HepG2 (cell line): ENCODE results near the gene OR2AG1. TPM values are rescaled to one million over a fixed set of nuclear protein-coding genes. Genes with fewer than 3 reads are reported as not detected.

ENCODE experiments used
- ATAC-seq: fragments of 200-7000 bp; cut with Tn5 transposase; 3 replicates; pipeline ENCODE4 v1.9.1; 2020; ENCODE audit warnings: mild to moderate bottlenecking, moderate library complexity
- BruUV-seq: library from RNA; stranded (reverse); fragments of 400-500 nt; replicated peaks from 2 replicates; lab custom pipeline; 2021; lab: Mats Ljungman, UMichigan
- CTCF ChIA-PET: fragments of 300-600 bp; formaldehyde crosslinking; extraction: SDS; loops from one replicate; lab custom pipeline; 2021; ENCODE audit warnings: low total read pairs, inconsistent platforms, low intra/inter-chr PET ratio; lab: Yijun Ruan, JAX
- POLR2A ChIA-PET: fragments of 350-600 bp; sonication (Branson Sonifier 250); formaldehyde crosslinking; loops from one replicate; lab custom pipeline; 2020; ENCODE audit warnings: antibody characterized with exemption, inconsistent platforms; lab: Yijun Ruan, JAX
- DNase-seq: peaks from one replicate; pipeline ENCODE4 v3.0.0-alpha.2; 2015; ENCODE audit warnings: low spot score
- FAIRE-seq: peaks from 3 replicates; lab custom pipeline; 2011; peaks lifted over from hg19 to GRCh38; lab: Jason Lieb, UNC
- H2AFZ ChIP-seq: one replicate; pipeline ENCODE4 v1.6.1; 2011; ENCODE audit warnings: low read length, inconsistent platforms
- H3K27ac ChIP-seq: fragments of 300-600 bp; 3 replicates; pipeline ENCODE4 v1.8.0; 2011; ENCODE audit warnings: mixed run types, mild to moderate bottlenecking, mixed read lengths, low read length, inconsistent platforms; ENCODE audit not compliant: insufficient read depth; ENCODE audit errors: extremely low read length
- H3K27me3 ChIP-seq, 2 experiments: fragments of 200-600 bp in 1 of 2; 2 replicates in 1 of 2; 3 replicates in 1 of 2; pipeline versions ENCODE4 v1.6.0 to v1.8.0; 2011; ENCODE audit warnings: low read length in 2 of 2, mild to moderate bottlenecking in 2 of 2, moderate library complexity in 2 of 2, inconsistent platforms in 1 of 2; ENCODE audit not compliant: insufficient read depth in 2 of 2, control insufficient read depth in 1 of 2
- H3K36me3 ChIP-seq, 2 experiments: fragments of 200-600 bp in 1 of 2; replicated peaks in 1 of 2; 2 replicates in 1 of 2; 3 replicates in 1 of 2; pipeline versions ENCODE4 v1.5.1 to v1.8.0; 2011; ENCODE audit warnings: low read length in 2 of 2, inconsistent platforms in 1 of 2; ENCODE audit not compliant: insufficient read depth in 2 of 2, control insufficient read depth in 1 of 2
- H3K4me1 ChIP-seq: 2 replicates; pipeline ENCODE4 v1.5.1; 2012; ENCODE audit warnings: low read length, inconsistent platforms; ENCODE audit not compliant: insufficient read depth
- H3K4me2 ChIP-seq: 2 replicates; pipeline ENCODE4 v1.6.0; 2011; ENCODE audit warnings: low read depth, low read length, inconsistent platforms
- H3K4me3 ChIP-seq, 3 experiments: fragments of 200-600 bp in 1 of 3; sonication (generic), shearing (Covaris generic) in 1 of 3; replicated peaks in 1 of 3; 2 replicates each; pipeline ENCODE4 v1.5.1; 2011 to 2016; ENCODE audit warnings: low read length in 3 of 3, inconsistent platforms in 2 of 3, low read depth in 2 of 3, mild to moderate bottlenecking in 2 of 3, control low read depth in 1 of 3, mixed read lengths in 1 of 3; ENCODE audit not compliant: insufficient read depth in 1 of 3
- H3K79me2 ChIP-seq: one replicate; pipeline ENCODE4 v1.6.1; 2011; ENCODE audit warnings: low read length, inconsistent platforms; ENCODE audit not compliant: insufficient read depth
- H3K9ac ChIP-seq: 2 replicates; pipeline ENCODE4 v1.6.0; 2011; ENCODE audit warnings: mild to moderate bottlenecking, low read depth, low read length, inconsistent platforms; ENCODE audit not compliant: insufficient read depth
- H3K9me3 ChIP-seq: 2 replicates; pipeline ENCODE4 v1.5.1; 2012; ENCODE audit warnings: mild to moderate bottlenecking, low read length
- H4K20me1 ChIP-seq: 2 replicates; pipeline ENCODE4 v1.6.0; 2011; ENCODE audit warnings: inconsistent platforms, mild to moderate bottlenecking, low read length, moderate library complexity; ENCODE audit not compliant: insufficient read depth
- EEA1 ChIP-seq: sonication (generic); formaldehyde crosslinking; IDR thresholded peaks from 2 replicates; pipeline ENCODE4 v1.5.1; 2020; ENCODE audit warnings: mild to moderate bottlenecking, missing genetic modification reagents, borderline replicate concordance
- GPBP1L1 ChIP-seq: sonication (generic); formaldehyde crosslinking; IDR thresholded peaks from 2 replicates; pipeline ENCODE4 v1.5.0; 2020; ENCODE audit warnings: mild to moderate bottlenecking, missing genetic modification reagents
- MED1 ChIP-seq: sonication (generic); formaldehyde crosslinking; IDR thresholded peaks from 2 replicates; pipeline ENCODE4 v1.4.0; 2020; ENCODE audit warnings: missing genetic modification reagents
- MTF2 ChIP-seq: sonication (generic); formaldehyde crosslinking; IDR thresholded peaks from 2 replicates; pipeline ENCODE4 v1.5.0; 2020; ENCODE audit warnings: missing genetic modification reagents, borderline replicate concordance
- NCOA1 ChIP-seq: sonication (generic); formaldehyde crosslinking; IDR thresholded peaks from 2 replicates; pipeline ENCODE4 v1.9.0; 2021; ENCODE audit warnings: missing genetic modification reagents
- NFRKB ChIP-seq: fragments of 450-650 bp; IDR thresholded peaks from 2 replicates; pipeline ENCODE4 v1.6.1; 2017
- PHF8 ChIP-seq: sonication (generic); formaldehyde crosslinking; IDR thresholded peaks from 2 replicates; pipeline ENCODE4 v1.5.0; 2020; ENCODE audit warnings: missing genetic modification reagents
- PPARG ChIP-seq: conservative IDR thresholded peaks from 2 replicates; pipeline ENCODE4 v1.6.1; 2016; ENCODE audit warnings: missing biosample characterization, missing genetic modification reagents
- SOX6 ChIP-seq, 2 experiments: fragments of 450-650 bp in 1 of 2; sonication (generic) in 1 of 2; formaldehyde crosslinking in 1 of 2; IDR thresholded peaks; 2 replicates each; pipeline versions ENCODE4 v1.4.0 to v1.6.1; 2017 to 2020; ENCODE audit warnings: antibody characterized with exemption in 1 of 2, mild to moderate bottlenecking in 1 of 2, missing genetic modification reagents in 1 of 2
- SP1 ChIP-seq, 2 experiments: fragments of 450-650 bp in 1 of 2; sonication (generic) in 1 of 2; formaldehyde crosslinking in 1 of 2; IDR thresholded peaks; 2 replicates each; pipeline versions ENCODE4 v1.4.0 to v1.6.1; 2016 to 2020; ENCODE audit warnings: missing genetic modification reagents in 1 of 2
- THAP9 ChIP-seq: sonication (generic); formaldehyde crosslinking; IDR thresholded peaks from 2 replicates; pipeline ENCODE4; 2020; ENCODE audit warnings: missing genetic modification reagents, mild to moderate bottlenecking, borderline replicate concordance
- ZNF260 ChIP-seq: sonication (generic); formaldehyde crosslinking; IDR thresholded peaks from 2 replicates; pipeline ENCODE4 v1.4.0; 2020; ENCODE audit warnings: missing genetic modification reagents, low read depth, mild to moderate bottlenecking, borderline replicate concordance
- ZNF451 ChIP-seq: sonication (generic); formaldehyde crosslinking; IDR thresholded peaks from 2 replicates; pipeline ENCODE4 v1.5.0; 2020; ENCODE audit warnings: mild to moderate bottlenecking, missing genetic modification reagents
- ZNF609 ChIP-seq: sonication (generic); formaldehyde crosslinking; IDR thresholded peaks from 2 replicates; pipeline ENCODE4 v1.4.0; 2020; ENCODE audit warnings: mild to moderate bottlenecking, missing genetic modification reagents, borderline replicate concordance
- ZNF879 ChIP-seq: sonication (generic); formaldehyde crosslinking; IDR thresholded peaks from 2 replicates; pipeline ENCODE4 v1.8.1; 2023; ENCODE audit warnings: missing genetic modification reagents
- WGBS: methylation state at CpG from one replicate; pipeline ENCODE4 v1.1.6; 2017; ENCODE audit warnings: low lambda C conversion rate; 5-methylcytosine and 5-hydroxymethylcytosine counted together
- in situ Hi-C: cut with HindIII; loops from 2 replicates; pipeline ENCODE4 v1.10.0; 2017; ENCODE audit warnings: low pct_unique_long_range_greater_than_20kb; ENCODE audit not compliant: extremely low pct_ligation_motif_present
- intact Hi-C: fragments of 100-400 bp; cut with micrococcal nuclease; formaldehyde crosslinking; loops from one replicate; pipeline ENCODE4 v1.10.0; 2022; ENCODE audit not compliant: unreplicated experiment
- polyA plus RNA-seq, 8 experiments: library from polyadenylated mRNA; depleted of rRNA in 3 of 8; stranded (reverse) in 7 of 8; unstranded in 1 of 8; fragments of >200 nt; fragmentation: Illumina TruSeq in 4 of 8; extraction: Trizol in 4 of 8; gene quantifications; 2 replicates each; pipeline versions ENCODE4 v1.2.1 to v1.2.3, GENCODE V29; 2011 to 2016; ENCODE audit warnings: low read depth in 4 of 8, missing spikeins in 1 of 8, mixed read lengths in 1 of 8; ENCODE audit not compliant: insufficient read depth in 1 of 8
- total RNA-seq, 5 experiments: library from RNA; depleted of rRNA; stranded (reverse); fragments of >200 nt; fragmentation: Illumina TruSeq; extraction: Trizol; gene quantifications; 2 replicates each; pipeline ENCODE4 v1.2.3, GENCODE V29; 2016; ENCODE audit warnings: low read depth in 1 of 5

The OR2AG1 gene
- total and polyA plus RNA-seq, 2 of the 13 experiments (the other 11 are each of a cell fraction or from before 2014, with no cell fraction given) = not detected

GRCh38 chr11:6812390-6813005 lies 29.7 kb downstream of the OR2AG1 start (continued):
- TF ChIP-seq THAP9 (CRISPR knock-in tag) = no peak
- no peak for TF ChIP-seq SP1 (IDR thresholded peaks at IDR 0.05)
- no peak for TF ChIP-seq SP1 (CRISPR knock-in tag; IDR thresholded peaks at IDR 0.05)
- TF ChIP-seq ZNF451 (CRISPR knock-in tag) = no peak

- in situ Hi-C loops = no loop called here
- TF ChIP-seq NFRKB = no peak
- no peak for TF ChIP-seq EEA1 (CRISPR knock-in tag)
- no peak for TF ChIP-seq PHF8 (CRISPR knock-in tag)
- TF ChIP-seq MED1 = no peak
- no peak for TF ChIP-seq ZNF879 (CRISPR knock-in tag)
- no peak for TF ChIP-seq GPBP1L1 (CRISPR knock-in tag)
- no peak for TF ChIP-seq ZNF260
- no peak for TF ChIP-seq ZNF609 (CRISPR knock-in tag)
- TF ChIP-seq PPARG (CRISPR knock-in tag) = no peak
- no peak for TF ChIP-seq NCOA1 (CRISPR knock-in tag)
- TF ChIP-seq SOX6 (IDR thresholded peaks at IDR 0.05) = no peak
- no peak for TF ChIP-seq SOX6 (CRISPR knock-in tag; IDR thresholded peaks at IDR 0.05)
- TF ChIP-seq MTF2 = no peak
These were observed 30.8 kb downstream of the OR2AG1 start for GRCh38 chr11:6813656-6814055.

More at GRCh38 chr11:6813656-6814055, 30.8 kb downstream of the OR2AG1 start:
- Histone ChIP-seq H3K9me3 (no peaks in the 10 kb centered on the region), H3K36me3 (no peaks in the 10 kb centered on the region), H3K27ac (no peak overlapping the region), H3K4me2 (no peak overlapping the region), H3K9ac (no peak overlapping the region), H4K20me1 (no peaks in the 10 kb centered on the region), H2AFZ (no peak overlapping the region), H3K4me3 (no peak overlapping the region), H3K79me2 (no peaks in the 10 kb centered on the region), H3K4me1 (no peaks in the 10 kb centered on the region), H3K27me3 (no peaks in the 10 kb centered on the region; a peak in 1 of 5 replicates)
- 6% methylated on average over 2 of the region's 2 CpGs for WGBS
- ChIA-PET CTCF (no interaction called here), POLR2A (no interaction called here)
- intact Hi-C loops = no loop called here
- ATAC-seq = no peak
- BruUV-seq = no TSS peak
- FAIRE-seq = no peak
- DNase-seq = no peak
